NCI-H526 treated with DMSO at 0.1 percent for 48 hours (cell line): Measurements from ENCODE around the gene CKAP2L.
A peak's percentile ranks its signal among the peaks of the same experiment; 100 is the strongest.
"Not testable (repeated sequence)": the region's sequence is repeated elsewhere in the genome, so short reads cannot be mapped to it uniquely, and the experiment has no call there.

Source experiments
- DNase-seq: peaks from one replicate; lab custom pipeline; 2025; lab: John Stamatoyannopoulos, UW

CKAP2L gene

DNA sequence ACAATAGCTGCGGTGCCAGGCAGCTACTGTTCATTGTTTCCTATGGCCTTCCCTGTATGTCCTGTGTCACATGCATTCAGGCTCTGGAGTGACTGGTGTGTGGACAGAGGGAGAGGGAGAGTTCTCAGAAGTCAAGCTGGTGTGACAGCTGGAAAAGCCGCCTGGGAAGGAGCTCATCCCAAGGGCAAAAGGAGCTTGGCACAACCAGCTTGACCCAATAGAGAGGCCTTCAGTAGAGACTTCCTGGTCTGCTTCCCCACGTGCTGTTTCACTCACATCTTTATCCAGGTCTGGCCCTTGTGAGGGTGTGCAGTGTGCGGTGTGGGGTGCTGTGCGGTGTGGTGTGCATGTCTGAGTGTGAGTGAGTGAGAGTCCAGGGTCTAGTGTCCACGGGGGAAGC lies 54.7 kb downstream of the CKAP2L start:
- DNase-seq: no peak

DNA sequence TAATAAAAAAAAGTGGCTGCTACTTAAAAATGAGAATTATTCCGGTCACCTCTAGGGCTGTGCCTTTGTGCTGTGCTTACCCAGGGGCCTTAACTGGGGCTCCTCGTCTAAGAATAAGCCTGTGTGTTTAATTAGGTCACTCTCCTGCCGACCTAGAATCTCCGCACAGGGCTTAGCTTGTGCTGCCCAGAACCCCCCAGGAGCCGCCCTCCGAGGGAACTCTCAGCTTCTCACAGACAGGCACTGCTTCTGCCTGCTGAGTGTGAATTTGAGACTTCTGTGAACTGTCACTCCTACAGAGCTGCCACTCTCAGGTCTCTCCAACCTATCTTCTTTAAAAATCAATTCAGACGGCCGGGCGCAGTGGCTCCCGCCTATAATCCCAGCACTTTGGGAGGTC lies 55.4 kb downstream of the CKAP2L start:
- no peak for DNase-seq

- DNase-seq: not testable (repeated sequence)
Observed at GRCh38 chr2:112706947-112707346, 57.5 kb downstream of the CKAP2L start.

DNA sequence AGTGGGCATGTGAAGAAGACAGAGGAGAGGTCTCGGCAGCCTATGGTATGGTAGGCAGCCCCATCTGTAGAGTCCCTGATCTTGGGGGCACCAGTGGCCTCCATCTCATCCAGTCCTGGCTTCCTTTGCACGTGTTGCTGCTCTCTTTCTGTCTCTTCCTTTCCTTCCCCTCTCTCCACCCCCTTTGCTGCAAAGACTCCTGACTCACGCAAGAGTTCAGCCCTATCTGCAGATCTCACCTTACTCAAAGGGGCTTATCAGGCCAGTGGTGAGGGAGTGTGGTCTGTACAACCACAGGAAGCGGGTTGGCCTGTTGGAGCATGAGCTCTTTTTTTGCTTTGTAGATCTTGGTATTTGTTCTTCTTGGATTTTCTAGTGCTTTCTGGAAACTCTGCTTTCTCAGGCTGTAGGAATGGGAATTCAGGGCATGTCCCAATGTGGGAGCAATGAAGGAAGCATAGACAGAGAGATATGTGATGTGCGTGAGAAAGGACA lies 58.2 kb downstream of the CKAP2L start:
- no peak for DNase-seq

- no peak for DNase-seq
Observed at GRCh38 chr2:112705575-112705974, 58.8 kb downstream of the CKAP2L start.

- no peak for DNase-seq
Observed at GRCh38 chr2:112703684-112704083, 60.7 kb downstream of the CKAP2L start.

GRCh38 chr2:112701052-112701451 lies 63.4 kb downstream of the CKAP2L start:
- DNase-seq: no peak

GRCh38 chr2:112699984-112700667 lies 64.3 kb downstream of the CKAP2L start:
- no peak for DNase-seq

DNA sequence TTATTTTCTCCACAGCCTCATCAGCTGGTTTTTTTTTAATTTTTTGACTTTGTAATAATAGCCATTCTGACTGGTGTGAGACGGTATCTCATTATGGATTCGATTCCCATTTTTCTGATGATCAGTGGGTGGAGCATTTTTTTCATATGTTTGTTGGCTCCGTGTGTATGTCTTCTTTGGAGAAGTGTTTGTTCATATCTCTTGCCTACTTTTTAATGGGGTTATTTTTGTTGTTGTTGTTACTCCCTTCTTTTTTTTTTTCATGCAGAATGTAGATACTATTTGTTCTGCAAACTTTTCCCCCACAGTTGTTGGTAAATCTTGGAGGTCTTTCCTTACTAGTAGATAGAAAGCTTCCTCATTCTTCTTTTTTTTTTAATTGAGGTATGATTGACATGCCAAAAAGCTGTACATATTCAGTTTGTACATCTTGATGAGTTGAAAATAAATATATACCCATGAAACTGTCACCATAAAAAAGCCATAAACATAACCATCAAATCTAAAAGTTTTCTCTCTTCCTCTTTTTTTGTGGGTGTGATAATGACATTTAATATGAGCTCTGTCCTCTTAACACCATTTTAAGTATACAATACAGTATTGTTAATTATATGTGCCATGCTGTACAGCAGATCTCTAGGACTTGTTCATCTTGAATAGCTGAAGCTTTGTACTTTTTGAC lies 65.4 kb downstream of the CKAP2L start:
- no peak for DNase-seq

DNA sequence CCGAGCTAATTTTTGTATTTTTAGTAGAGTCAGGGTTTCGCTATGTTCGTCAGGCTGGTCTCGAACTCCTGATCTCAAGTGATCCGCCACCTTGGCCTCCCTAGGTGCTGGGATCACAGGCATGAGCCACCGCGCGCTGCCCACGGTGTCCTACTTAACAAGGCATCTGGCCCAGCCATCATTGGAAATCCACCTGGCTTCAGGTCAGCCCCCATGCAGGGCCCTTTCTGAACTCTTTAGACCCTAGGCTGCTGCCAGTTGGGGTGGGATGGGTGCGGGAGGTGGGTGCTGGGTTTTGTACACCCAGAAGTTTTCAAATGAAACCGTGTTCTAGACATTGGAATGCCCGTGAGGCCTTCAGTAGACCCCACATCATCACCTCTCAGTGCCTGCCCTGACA lies 70.2 kb downstream of the CKAP2L start:
- no peak for DNase-seq

GRCh38 chr2:112693596-112693995 lies 70.8 kb downstream of the CKAP2L start:
- DNase-seq: no peak

DNA sequence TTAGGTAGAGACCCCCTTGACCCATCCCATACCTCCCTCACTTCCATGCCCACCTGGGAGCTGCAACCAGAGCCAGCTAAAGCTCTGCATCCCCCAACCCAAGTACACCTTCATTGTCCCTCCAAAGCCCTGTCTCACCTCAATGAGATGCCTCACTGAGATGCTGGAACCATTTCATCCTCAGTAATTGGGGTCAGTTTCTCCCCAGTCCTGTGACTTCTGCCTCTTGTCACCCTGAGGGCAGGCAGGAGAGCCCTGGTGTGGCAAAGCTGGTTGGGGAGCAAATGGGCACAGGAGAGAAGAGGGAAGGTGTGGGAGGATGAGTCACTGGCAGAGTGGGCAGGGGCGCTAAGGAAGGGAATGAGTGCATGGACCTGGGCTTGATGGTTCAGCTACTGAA lies 71.5 kb downstream of the CKAP2L start:
- DNase-seq: no peak

DNA sequence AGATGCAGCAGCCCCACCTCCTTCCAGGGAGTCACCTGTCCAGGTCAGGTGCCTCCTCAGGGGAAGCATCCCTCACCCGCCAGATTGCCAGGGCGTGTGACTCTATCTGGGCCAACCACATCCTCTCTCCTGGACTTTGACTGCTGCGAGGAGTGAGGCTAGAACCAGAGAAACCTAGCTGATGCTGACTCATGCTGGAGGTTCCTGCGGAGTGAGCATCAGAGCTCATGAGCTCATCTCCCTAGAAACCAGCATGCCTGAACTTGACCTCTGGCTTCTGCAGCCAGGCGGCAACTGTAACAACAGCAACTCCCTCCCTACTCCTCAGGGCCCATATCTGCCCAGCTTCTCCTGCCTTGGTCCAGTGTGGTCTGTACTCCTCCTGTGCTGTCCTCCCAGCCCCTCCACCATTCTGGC lies 71.9 kb downstream of the CKAP2L start:
- DNase-seq: peak; percentile 15

DNA sequence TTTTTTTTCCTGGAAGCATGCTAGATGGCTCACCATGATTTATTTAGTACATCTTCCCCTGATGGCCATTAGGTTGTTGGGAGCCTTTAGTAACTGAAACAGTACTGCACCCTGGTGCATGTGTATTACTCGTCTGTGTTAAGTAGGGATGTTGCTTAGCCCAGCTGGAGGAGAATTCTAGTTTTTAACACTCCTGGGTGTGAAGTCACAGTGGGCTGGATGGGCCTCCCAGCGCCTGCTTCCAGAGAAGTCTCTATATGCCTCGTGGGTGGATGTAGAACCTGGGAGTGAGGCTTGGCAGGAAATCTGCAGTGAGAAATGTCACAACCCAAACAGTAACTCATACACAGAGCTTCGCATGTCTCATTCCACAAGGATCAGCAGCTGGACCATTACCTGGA lies 72.5 kb downstream of the CKAP2L start:
- no peak for DNase-seq

GRCh38 chr2:112690853-112691401 lies 73.5 kb downstream of the CKAP2L start:
- no peak for DNase-seq

GRCh38 chr2:112688086-112688880 lies 76.1 kb downstream of the CKAP2L start:
- no peak for DNase-seq

- no peak for DNase-seq
Observed at GRCh38 chr2:112687522-112687921, 76.9 kb downstream of the CKAP2L start.
